HL-60/S4 treated with retinoic acid at 250 ng/mL for 4 days and 3 days (cell line): Measurements from ENCODE around the gene HBP1.

Source experiments
- in situ Hi-C: fragments of 300-500 bp; cut with MboI; formaldehyde crosslinking; loops from 2 replicates; pipeline ENCODE4 v1.7.0; 2022; ENCODE audit warnings: low sequenced_read_pairs

HBP1 gene

GRCh38 chr7:107179326-107180164 lies 10.7 kb downstream of the HBP1 start:
- in situ Hi-C loops = loop anchor here (25.0 kb wide), 1 partner anchor 558 kb away; the partner anchor contains the start of gene CBLL1

DNA sequence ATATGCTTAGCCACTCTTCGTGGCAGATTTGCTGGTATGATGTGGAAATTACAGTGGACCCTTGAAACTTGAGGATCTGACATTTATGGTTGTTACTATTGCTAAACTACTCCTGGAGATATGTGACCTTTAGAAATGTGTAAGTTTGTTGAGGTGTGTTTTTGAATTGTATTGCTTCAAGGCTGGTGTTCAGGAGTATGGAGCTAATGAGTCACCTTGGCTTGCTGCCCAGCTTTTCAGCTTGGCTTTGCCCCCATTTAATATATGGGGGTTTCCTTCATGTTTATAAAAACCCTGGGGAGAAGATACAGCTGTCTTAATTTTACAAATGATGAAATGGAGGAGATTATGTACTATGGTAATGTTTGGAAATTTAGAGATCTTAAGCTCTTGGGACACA lies 11.6 kb downstream of the HBP1 start:
- in situ Hi-C loops = loop anchor here (25.0 kb wide), 1 partner anchor 557 kb away; the partner anchor contains the start of gene CBLL1

- in situ Hi-C loops = loop anchor here (25.0 kb wide), 1 partner anchor 556 kb away; the partner anchor contains the start of gene CBLL1
Measured at GRCh38 chr7:107181172-107181571, 12.4 kb downstream of the HBP1 start.

DNA sequence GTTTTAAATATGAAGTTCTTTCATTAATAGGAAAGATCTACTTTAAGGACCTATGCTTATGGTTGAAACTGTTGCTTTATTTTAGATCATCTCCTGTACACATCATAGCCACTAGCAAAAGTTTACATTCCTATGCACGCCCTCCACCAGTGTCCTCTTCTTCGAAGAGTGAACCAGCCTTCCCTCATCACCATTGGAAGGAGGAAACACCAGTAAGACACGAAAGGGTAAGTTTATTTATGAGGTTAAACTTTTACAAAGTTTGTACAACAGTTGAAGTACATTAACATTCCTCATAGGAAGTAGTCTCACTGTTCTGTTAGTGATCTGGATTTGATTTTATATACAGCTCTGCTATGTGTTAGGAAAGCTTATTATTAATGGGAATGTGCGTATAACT lies 16.9 kb downstream of the HBP1 start:
- in situ Hi-C loops = loop anchor here (25.0 kb wide), 1 partner anchor 552 kb away; the partner anchor contains the start of gene CBLL1

GRCh38 chr7:107186240-107186639 lies 17.4 kb downstream of the HBP1 start:
- in situ Hi-C loops = loop anchor here (25.0 kb wide), 1 partner anchor 551 kb away; the partner anchor contains the start of gene CBLL1

GRCh38 chr7:107187774-107188173 lies 19.0 kb downstream of the HBP1 start:
- in situ Hi-C loops = loop anchor here (25.0 kb wide), 1 partner anchor 550 kb away; the partner anchor contains the start of gene CBLL1

- in situ Hi-C loops = loop anchor here (25.0 kb wide), 1 partner anchor 547 kb away; the partner anchor contains the start of gene CBLL1
Measured at GRCh38 chr7:107190090-107190489, 21.3 kb downstream of the HBP1 start.

GRCh38 chr7:107194052-107194451 lies 25.2 kb downstream of the HBP1 start:
- in situ Hi-C loops = loop anchor here (25.0 kb wide), 1 partner anchor 543 kb away; the partner anchor contains the start of gene CBLL1

DNA sequence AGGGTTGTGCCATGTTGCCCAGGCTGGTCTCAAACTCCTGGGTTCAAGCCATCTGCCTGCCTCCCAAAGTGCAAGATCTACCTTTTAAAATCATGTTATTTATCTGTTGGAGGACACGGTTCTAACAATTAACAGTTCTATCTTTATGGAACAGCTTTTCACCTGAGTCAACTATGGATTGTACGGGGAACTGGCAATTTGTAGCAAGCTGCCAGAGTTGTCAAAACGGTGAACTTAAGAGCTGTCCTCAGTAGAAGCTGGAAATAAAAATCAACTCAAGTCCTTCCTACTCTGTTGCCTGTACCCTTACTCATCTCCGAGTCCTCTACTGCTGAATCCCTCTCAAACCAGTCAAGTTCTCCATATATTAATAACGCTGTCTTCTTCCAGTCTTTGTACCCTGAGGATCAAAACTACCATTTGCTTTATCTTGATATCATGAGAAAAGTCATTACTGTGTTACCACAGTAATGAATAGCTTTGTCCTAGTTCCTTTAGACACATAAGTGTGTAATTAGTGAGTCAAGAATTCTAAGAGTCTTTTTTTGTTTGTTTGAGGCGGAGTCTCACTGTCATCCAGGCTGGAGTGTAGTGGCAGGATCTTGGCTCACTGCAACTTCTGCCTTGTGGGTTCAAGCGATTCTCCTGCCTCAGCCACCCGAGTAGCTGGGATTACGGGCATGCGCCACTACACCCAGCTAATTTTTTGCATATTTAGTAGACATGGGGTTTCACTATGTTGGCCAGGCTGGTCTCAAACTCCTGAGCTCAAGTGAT lies 28.2 kb downstream of the HBP1 start:
- in situ Hi-C loops = loop anchor here (25.0 kb wide), 1 partner anchor 540 kb away; the partner anchor contains the start of gene CBLL1

GRCh38 chr7:107201795-107202450 lies 33.1 kb downstream of the HBP1 start:
- in situ Hi-C loops = loop anchor here (25.0 kb wide), 1 partner anchor 660 kb away; no protein-coding TSS in a partner anchor

DNA sequence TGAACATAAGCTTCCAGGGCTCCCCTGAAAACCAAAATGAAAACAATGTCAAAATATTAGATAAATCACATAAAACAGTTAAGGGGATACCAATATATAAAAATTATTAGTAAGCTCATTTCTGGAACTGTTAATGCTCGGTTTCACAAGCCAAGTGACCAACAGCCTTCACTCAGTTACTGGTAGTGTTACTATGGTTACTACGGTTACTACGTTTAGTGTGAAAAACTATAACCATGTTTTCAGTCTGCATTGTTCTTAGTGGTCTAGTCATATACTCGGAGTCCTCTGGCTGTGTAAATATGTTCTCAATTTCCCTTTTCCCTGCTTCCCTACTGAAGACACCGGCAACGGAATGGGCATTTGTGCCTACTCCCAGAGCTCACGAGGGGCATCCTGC lies 34.8 kb downstream of the HBP1 start:
- in situ Hi-C loops = loop anchor here (25.0 kb wide), 1 partner anchor 659 kb away; no protein-coding TSS in a partner anchor

DNA sequence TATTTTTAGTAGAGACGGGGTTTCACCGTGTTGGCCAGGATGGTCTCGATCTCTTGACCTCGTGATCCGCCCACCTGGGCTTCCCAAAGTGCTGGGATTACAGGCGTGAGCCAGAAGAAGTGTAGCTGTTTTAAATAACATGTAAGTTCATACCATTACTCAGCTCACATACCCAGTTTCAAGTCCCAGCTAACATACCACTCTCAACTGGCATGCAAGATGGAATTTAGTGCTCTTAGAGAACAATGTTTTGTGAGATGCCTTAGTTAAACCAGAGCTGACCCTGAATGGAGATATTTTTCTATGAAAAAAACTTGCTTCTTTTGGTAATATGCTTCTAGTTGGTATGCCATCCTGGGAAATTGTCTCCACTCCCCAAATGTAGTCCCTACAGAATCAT lies 37.3 kb downstream of the HBP1 start:
- in situ Hi-C loops = loop anchor here (25.0 kb wide), 1 partner anchor 656 kb away; no protein-coding TSS in a partner anchor

DNA sequence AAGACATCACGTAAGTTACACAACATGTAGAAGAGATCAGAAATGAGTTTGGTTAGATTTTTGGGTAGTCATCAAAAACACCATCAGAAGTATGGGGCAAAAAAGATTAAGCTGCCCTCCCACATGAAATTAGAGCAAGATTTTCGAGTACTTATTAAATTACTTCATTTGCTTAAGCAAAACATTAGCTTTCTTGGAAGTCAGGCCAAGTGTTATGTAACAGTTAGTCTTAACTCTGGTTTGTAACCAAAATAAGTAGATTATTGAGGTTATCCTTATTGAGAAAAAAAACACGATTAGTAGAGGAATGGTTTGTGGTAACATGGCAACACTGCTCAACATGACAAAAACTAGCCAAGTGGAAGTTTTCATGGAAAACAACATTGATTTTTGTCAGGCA lies 37.9 kb downstream of the HBP1 start:
- in situ Hi-C loops = loop anchor here (25.0 kb wide), 1 partner anchor 656 kb away; no protein-coding TSS in a partner anchor

GRCh38 chr7:107207459-107207858 lies 38.7 kb downstream of the HBP1 start:
- in situ Hi-C loops = loop anchor here (25.0 kb wide), 1 partner anchor 655 kb away; no protein-coding TSS in a partner anchor

- in situ Hi-C loops = loop anchor here (25.0 kb wide), 1 partner anchor 654 kb away; no protein-coding TSS in a partner anchor
Measured at GRCh38 chr7:107208024-107208521, 39.3 kb downstream of the HBP1 start.

DNA sequence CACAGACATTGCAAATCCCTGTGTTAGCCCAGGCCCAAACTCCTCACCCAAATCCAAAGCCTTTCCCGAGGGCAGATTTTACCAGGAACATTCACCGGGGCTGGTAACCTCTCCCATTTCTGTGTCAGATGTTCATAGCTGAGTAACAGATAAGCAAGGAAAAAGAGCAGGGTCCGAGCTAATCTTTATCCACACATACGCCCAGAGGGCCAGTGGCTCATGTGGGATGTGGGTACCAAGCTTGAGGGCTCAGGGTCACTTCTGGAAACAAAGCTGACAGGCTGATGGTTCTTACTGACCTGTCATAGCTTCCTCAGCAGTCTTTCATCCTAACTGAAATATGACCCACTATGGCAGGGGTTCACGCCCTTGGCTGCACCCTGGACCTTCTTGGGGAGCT lies 39.8 kb downstream of the HBP1 start:
- in situ Hi-C loops = loop anchor here (25.0 kb wide), 1 partner anchor 654 kb away; no protein-coding TSS in a partner anchor

GRCh38 chr7:107209565-107209964 lies 40.8 kb downstream of the HBP1 start:
- in situ Hi-C loops = loop anchor here (25.0 kb wide), 1 partner anchor 653 kb away; no protein-coding TSS in a partner anchor

- in situ Hi-C loops = loop anchor here (25.0 kb wide), 1 partner anchor 652 kb away; no protein-coding TSS in a partner anchor
Measured at GRCh38 chr7:107210400-107210799, 41.6 kb downstream of the HBP1 start.

GRCh38 chr7:107212725-107213124 lies 43.9 kb downstream of the HBP1 start:
- in situ Hi-C loops = loop anchor here (25.0 kb wide), 1 partner anchor 650 kb away; no protein-coding TSS in a partner anchor
